HepG2 (cell line): ENCODE results near the gene UBE4A. TPM values are rescaled to one million over a fixed set of nuclear protein-coding genes. Genes with fewer than 3 reads are reported as not detected.

Experiments used
- ATAC-seq: fragments of 200-7000 bp; cut with Tn5 transposase; 3 replicates; pipeline ENCODE4 v1.9.1; 2020; ENCODE audit warnings: mild to moderate bottlenecking, moderate library complexity
- BruUV-seq: library from RNA; stranded (reverse); fragments of 400-500 nt; replicated peaks from 2 replicates; lab custom pipeline; 2021; lab: Mats Ljungman, UMichigan
- CTCF ChIA-PET: fragments of 300-600 bp; formaldehyde crosslinking; extraction: SDS; loops from one replicate; lab custom pipeline; 2021; ENCODE audit warnings: low total read pairs, inconsistent platforms, low intra/inter-chr PET ratio; lab: Yijun Ruan, JAX
- POLR2A ChIA-PET: fragments of 350-600 bp; sonication (Branson Sonifier 250); formaldehyde crosslinking; loops from one replicate; lab custom pipeline; 2020; ENCODE audit warnings: antibody characterized with exemption, inconsistent platforms; lab: Yijun Ruan, JAX
- DNase-seq: peaks from one replicate; pipeline ENCODE4 v3.0.0-alpha.2; 2015; ENCODE audit warnings: low spot score
- FAIRE-seq: peaks from 3 replicates; lab custom pipeline; 2011; peaks lifted over from hg19 to GRCh38; lab: Jason Lieb, UNC
- H2AFZ ChIP-seq: one replicate; pipeline ENCODE4 v1.6.1; 2011; ENCODE audit warnings: low read length, inconsistent platforms
- H3K27ac ChIP-seq: fragments of 300-600 bp; 3 replicates; pipeline ENCODE4 v1.8.0; 2011; ENCODE audit warnings: mixed run types, mild to moderate bottlenecking, mixed read lengths, low read length, inconsistent platforms; ENCODE audit not compliant: insufficient read depth; ENCODE audit errors: extremely low read length
- H3K27me3 ChIP-seq, 2 experiments: fragments of 200-600 bp in 1 of 2; 2 replicates in 1 of 2; 3 replicates in 1 of 2; pipeline versions ENCODE4 v1.6.0 to v1.8.0; 2011; ENCODE audit warnings: low read length in 2 of 2, mild to moderate bottlenecking in 2 of 2, moderate library complexity in 2 of 2, inconsistent platforms in 1 of 2; ENCODE audit not compliant: insufficient read depth in 2 of 2, control insufficient read depth in 1 of 2
- H3K36me3 ChIP-seq, 2 experiments: fragments of 200-600 bp in 1 of 2; replicated peaks in 1 of 2; 2 replicates in 1 of 2; 3 replicates in 1 of 2; pipeline versions ENCODE4 v1.5.1 to v1.8.0; 2011; ENCODE audit warnings: low read length in 2 of 2, inconsistent platforms in 1 of 2; ENCODE audit not compliant: insufficient read depth in 2 of 2, control insufficient read depth in 1 of 2
- H3K4me1 ChIP-seq: 2 replicates; pipeline ENCODE4 v1.5.1; 2012; ENCODE audit warnings: low read length, inconsistent platforms; ENCODE audit not compliant: insufficient read depth
- H3K4me2 ChIP-seq: 2 replicates; pipeline ENCODE4 v1.6.0; 2011; ENCODE audit warnings: low read depth, low read length, inconsistent platforms
- H3K4me3 ChIP-seq, 3 experiments: fragments of 200-600 bp in 1 of 3; sonication (generic), shearing (Covaris generic) in 1 of 3; replicated peaks in 1 of 3; 2 replicates each; pipeline ENCODE4 v1.5.1; 2011 to 2016; ENCODE audit warnings: low read length in 3 of 3, inconsistent platforms in 2 of 3, low read depth in 2 of 3, mild to moderate bottlenecking in 2 of 3, control low read depth in 1 of 3, mixed read lengths in 1 of 3; ENCODE audit not compliant: insufficient read depth in 1 of 3
- H3K79me2 ChIP-seq: one replicate; pipeline ENCODE4 v1.6.1; 2011; ENCODE audit warnings: low read length, inconsistent platforms; ENCODE audit not compliant: insufficient read depth
- H3K9ac ChIP-seq: 2 replicates; pipeline ENCODE4 v1.6.0; 2011; ENCODE audit warnings: mild to moderate bottlenecking, low read depth, low read length, inconsistent platforms; ENCODE audit not compliant: insufficient read depth
- H3K9me3 ChIP-seq: 2 replicates; pipeline ENCODE4 v1.5.1; 2012; ENCODE audit warnings: mild to moderate bottlenecking, low read length
- H4K20me1 ChIP-seq: 2 replicates; pipeline ENCODE4 v1.6.0; 2011; ENCODE audit warnings: inconsistent platforms, mild to moderate bottlenecking, low read length, moderate library complexity; ENCODE audit not compliant: insufficient read depth
- NBN ChIP-seq: fragments of 450-650 bp; conservative IDR thresholded peaks from 2 replicates; pipeline ENCODE4 v1.6.1; 2017
- PCBP2 ChIP-seq: fragments of 200-400 bp; formaldehyde crosslinking; optimal IDR thresholded peaks from 2 replicates; pipeline ENCODE3; 2018; ENCODE audit warnings: low read length, low read depth; ENCODE audit not compliant: poor library complexity, severe bottlenecking
- ZNF597 ChIP-seq: sonication (generic); formaldehyde crosslinking; IDR thresholded peaks from 2 replicates; pipeline ENCODE4 v1.5.0; 2020; ENCODE audit warnings: missing genetic modification reagents
- ZNF629 ChIP-seq: sonication (generic); formaldehyde crosslinking; conservative IDR thresholded peaks from 2 replicates; pipeline ENCODE4 v1.5.0; 2020; ENCODE audit warnings: missing genetic modification reagents
- WGBS: methylation state at CpG from one replicate; pipeline ENCODE4 v1.1.6; 2017; ENCODE audit warnings: low lambda C conversion rate; 5-methylcytosine and 5-hydroxymethylcytosine counted together
- in situ Hi-C: cut with HindIII; loops from 2 replicates; pipeline ENCODE4 v1.10.0; 2017; ENCODE audit warnings: low pct_unique_long_range_greater_than_20kb; ENCODE audit not compliant: extremely low pct_ligation_motif_present
- intact Hi-C: fragments of 100-400 bp; cut with micrococcal nuclease; formaldehyde crosslinking; loops from one replicate; pipeline ENCODE4 v1.10.0; 2022; ENCODE audit not compliant: unreplicated experiment
- polyA plus RNA-seq, 8 experiments: library from polyadenylated mRNA; depleted of rRNA in 3 of 8; stranded (reverse) in 7 of 8; unstranded in 1 of 8; fragments of >200 nt; fragmentation: Illumina TruSeq in 4 of 8; extraction: Trizol in 4 of 8; gene quantifications; 2 replicates each; pipeline versions ENCODE4 v1.2.1 to v1.2.3, GENCODE V29; 2011 to 2016; ENCODE audit warnings: low read depth in 4 of 8, missing spikeins in 1 of 8, mixed read lengths in 1 of 8; ENCODE audit not compliant: insufficient read depth in 1 of 8
- total RNA-seq, 5 experiments: library from RNA; depleted of rRNA; stranded (reverse); fragments of >200 nt; fragmentation: Illumina TruSeq; extraction: Trizol; gene quantifications; 2 replicates each; pipeline ENCODE4 v1.2.3, GENCODE V29; 2016; ENCODE audit warnings: low read depth in 1 of 5
- TF ChIP-seq, protein P1 (sequence below): sonication (generic); formaldehyde crosslinking; IDR thresholded peaks from 2 replicates; pipeline ENCODE4 v1.9.0; 2021; ENCODE audit warnings: missing genetic modification reagents, borderline replicate concordance

UBE4A gene
- total and polyA plus RNA-seq, 2 of the 13 experiments (the other 11 are each of a cell fraction or from before 2014, with no cell fraction given) = 15.1 to 32.7 TPM

DNA sequence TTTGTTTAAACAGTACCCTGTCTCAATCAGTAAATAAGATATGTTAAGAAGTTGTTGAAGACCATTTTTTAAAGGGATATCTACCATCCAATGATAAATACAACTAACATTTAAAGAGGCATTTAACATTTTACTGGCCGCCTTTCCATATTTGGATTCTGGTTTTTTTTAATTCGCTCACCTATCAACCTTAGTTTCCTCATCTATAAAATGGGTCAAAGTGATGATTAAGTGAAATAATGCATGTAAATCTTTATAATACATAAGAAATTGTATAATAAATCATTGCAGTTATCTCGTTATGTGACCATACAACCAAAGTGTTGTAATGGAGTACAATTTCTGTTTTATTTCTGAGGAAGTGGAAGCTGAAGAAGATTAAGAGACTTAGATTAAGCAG is 24.3 kb downstream of the UBE4A start:
- no TSS peak for BruUV-seq
- Histone ChIP-seq H3K9ac (no peak overlapping the region), H3K79me2 (no peaks in the 10 kb centered on the region), H3K4me1 (no peaks in the 10 kb centered on the region), H3K4me2 (no peak overlapping the region), H3K27me3 (no peaks in the 10 kb centered on the region), H3K36me3 (peaks cover 27 to 83% of the 10 kb centered on the region in 2 experiments), H3K27ac (no peak overlapping the region), H2AFZ (no peak overlapping the region), H3K9me3 (no peaks in the 10 kb centered on the region), H3K4me3 (no peak overlapping the region), H4K20me1 (no peaks in the 10 kb centered on the region)
- no peak for TF ChIP-seq NBN
- peak; percentile 30; the same call in 1 of the 2 replicates for TF ChIP-seq ZNF629 (CRISPR knock-in tag)
- DNase-seq (no peak), ATAC-seq (no peak), FAIRE-seq (no peak)
- 95% methylated on average over 3 of the region's 3 CpGs for WGBS
- in situ Hi-C loops (loop anchor here (10.0 kb wide), 1 partner anchor 111 kb away; no protein-coding TSS in a partner anchor), intact Hi-C loops (no loop called here)
- POLR2A ChIA-PET = no interaction called here
- CTCF ChIA-PET = no interaction called here

- WGBS = 93% methylated on average over 6 of the region's 6 CpGs
- H3K9ac ChIP-seq = no peak overlapping the region
- H2AFZ ChIP-seq = no peak overlapping the region
- H3K4me2 ChIP-seq = no peak overlapping the region
- intact Hi-C loops = no loop called here
- H3K79me2 ChIP-seq = no peaks in the 10 kb centered on the region
- in situ Hi-C loops = no loop called here
- H3K36me3 ChIP-seq = peaks cover 10 to 36% of the 10 kb centered on the region in 2 experiments; a peak in 4 of 5 replicates
- H3K27ac ChIP-seq = no peak overlapping the region
- TF ChIP-seq ZNF597 (CRISPR knock-in tag) (no peak), PCBP2 (no peak)
- TF ChIP-seq, protein P1, sequence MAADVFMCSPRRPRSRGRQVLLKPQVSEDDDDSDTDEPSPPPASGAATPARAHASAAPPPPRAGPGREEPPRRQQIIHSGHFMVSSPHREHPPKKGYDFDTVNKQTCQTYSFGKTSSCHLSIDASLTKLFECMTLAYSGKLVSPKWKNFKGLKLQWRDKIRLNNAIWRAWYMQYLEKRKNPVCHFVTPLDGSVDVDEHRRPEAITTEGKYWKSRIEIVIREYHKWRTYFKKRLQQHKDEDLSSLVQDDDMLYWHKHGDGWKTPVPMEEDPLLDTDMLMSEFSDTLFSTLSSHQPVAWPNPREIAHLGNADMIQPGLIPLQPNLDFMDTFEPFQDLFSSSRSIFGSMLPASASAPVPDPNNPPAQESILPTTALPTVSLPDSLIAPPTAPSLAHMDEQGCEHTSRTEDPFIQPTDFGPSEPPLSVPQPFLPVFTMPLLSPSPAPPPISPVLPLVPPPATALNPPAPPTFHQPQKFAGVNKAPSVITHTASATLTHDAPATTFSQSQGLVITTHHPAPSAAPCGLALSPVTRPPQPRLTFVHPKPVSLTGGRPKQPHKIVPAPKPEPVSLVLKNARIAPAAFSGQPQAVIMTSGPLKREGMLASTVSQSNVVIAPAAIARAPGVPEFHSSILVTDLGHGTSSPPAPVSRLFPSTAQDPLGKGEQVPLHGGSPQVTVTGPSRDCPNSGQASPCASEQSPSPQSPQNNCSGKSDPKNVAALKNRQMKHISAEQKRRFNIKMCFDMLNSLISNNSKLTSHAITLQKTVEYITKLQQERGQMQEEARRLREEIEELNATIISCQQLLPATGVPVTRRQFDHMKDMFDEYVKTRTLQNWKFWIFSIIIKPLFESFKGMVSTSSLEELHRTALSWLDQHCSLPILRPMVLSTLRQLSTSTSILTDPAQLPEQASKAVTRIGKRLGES = no peak
- no peak for DNase-seq
- ChIA-PET CTCF (no interaction called here), POLR2A (no interaction called here)
- H3K9me3 ChIP-seq = no peaks in the 10 kb centered on the region
- no peaks in the 10 kb centered on the region; a peak in 1 of 5 replicates for H3K27me3 ChIP-seq
- H4K20me1 ChIP-seq = no peaks in the 10 kb centered on the region
- BruUV-seq = no TSS peak
- H3K4me3 ChIP-seq = no peak overlapping the region
- H3K4me1 ChIP-seq = peaks cover 14% of the 10 kb centered on the region
- no peak for ATAC-seq
- FAIRE-seq = no peak
Measured at GRCh38 chr11:118396097-118396501, 36.7 kb downstream of the UBE4A start.
